ENCODE measurements around the gene GRIA4. TPM values are rescaled to one million over a fixed set of nuclear protein-coding genes. Genes with fewer than 3 reads are reported as not detected.
A peak's percentile ranks its signal among the peaks of the same experiment; 100 is the strongest.
"Not testable (repeated sequence)": the region's sequence is repeated elsewhere in the genome, so short reads cannot be mapped to it uniquely, and the experiment has no call there.

Gene GRIA4
- total and polyA plus RNA-seq, 5 donors = 0.05 to 0.17 TPM; not detected in 3

- intact Hi-C loops (cut with DNase I) = no loop called here
- 20% methylated on average over 3 of the region's 3 CpGs for WGBS
- DNase-seq (no peak), ATAC-seq (no peak)
- no peak overlapping the region for H3K27ac ChIP-seq (ENCODE audit: low read length)
- no peaks in the 10 kb centered on the region for H3K4me1 ChIP-seq (ENCODE audit: control insufficient read depth, insufficient read depth, low read length)
- H3K9me3 ChIP-seq (ENCODE audit: control insufficient read depth, low read length) = no peaks in the 10 kb centered on the region
- no peak overlapping the region for H3K4me3 ChIP-seq (ENCODE audit: low read length)
- H3K27me3 ChIP-seq (ENCODE audit: control insufficient read depth, insufficient read depth) = no peaks in the 10 kb centered on the region
Observed at GRCh38 chr11:105862736-105863367, 253.0 kb downstream of the GRIA4 start.

DNA sequence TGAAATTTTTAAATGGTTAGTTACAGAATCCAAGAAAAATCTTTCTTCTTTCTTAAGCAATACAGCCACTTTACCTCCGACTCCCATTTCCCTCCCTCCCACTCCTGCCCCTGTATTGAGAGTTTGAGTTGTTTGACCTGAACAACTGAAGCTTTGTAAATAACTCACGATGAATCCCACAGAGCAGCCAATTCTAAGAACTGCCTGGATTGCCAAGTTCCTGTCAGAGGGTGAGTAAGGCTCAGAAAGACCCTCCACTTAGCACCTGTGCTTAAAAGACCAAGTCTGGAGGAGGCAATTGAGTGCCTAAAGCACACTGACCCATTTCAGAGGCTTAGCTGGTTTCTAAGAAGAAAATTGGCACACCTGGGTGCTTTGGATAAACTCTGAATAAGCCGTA lies 253.7 kb downstream of the GRIA4 start:
- no peaks in the 10 kb centered on the region for H3K9me3 ChIP-seq (ENCODE audit: control insufficient read depth, low read length)
- ATAC-seq (no peak), DNase-seq (no peak)
- no peak overlapping the region for H3K27ac ChIP-seq (ENCODE audit: low read length)
- 30% methylated on average over 3 of the region's 3 CpGs for WGBS
- intact Hi-C loops (cut with DNase I) = no loop called here
- no peak overlapping the region for H3K4me3 ChIP-seq (ENCODE audit: low read length)
- H3K27me3 ChIP-seq (ENCODE audit: control insufficient read depth, insufficient read depth) = no peaks in the 10 kb centered on the region
- no peaks in the 10 kb centered on the region for H3K4me1 ChIP-seq (ENCODE audit: control insufficient read depth, insufficient read depth, low read length)

DNA sequence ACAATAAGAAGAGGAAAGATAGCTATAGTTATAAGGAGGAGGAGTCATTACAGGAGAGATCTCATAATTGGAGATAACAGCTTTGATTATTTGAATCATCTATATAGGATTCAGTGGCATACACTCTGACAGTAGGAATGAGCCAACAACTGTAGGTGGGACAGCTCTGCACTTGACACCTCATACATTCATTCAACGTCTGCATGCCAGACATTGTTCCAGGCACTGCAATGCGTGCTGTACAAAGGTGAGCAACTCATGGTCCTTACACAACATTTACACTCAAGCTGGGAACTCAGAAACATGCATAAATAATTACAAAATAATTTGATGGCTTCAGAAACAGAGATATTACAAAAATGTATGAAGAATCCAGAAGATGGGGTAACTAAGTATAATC lies 257.9 kb downstream of the GRIA4 start:
- H3K4me1 ChIP-seq (ENCODE audit: control insufficient read depth, insufficient read depth, low read length) = no peaks in the 10 kb centered on the region
- WGBS = 33% methylated on average over 2 of the region's 2 CpGs
- no peaks in the 10 kb centered on the region for H3K27me3 ChIP-seq (ENCODE audit: control insufficient read depth, insufficient read depth)
- H3K4me3 ChIP-seq (ENCODE audit: low read length) = no peak overlapping the region
- ATAC-seq (no peak), DNase-seq (no peak)
- H3K9me3 ChIP-seq (ENCODE audit: control insufficient read depth, low read length) = no peaks in the 10 kb centered on the region
- H3K27ac ChIP-seq (ENCODE audit: low read length) = no peak overlapping the region
- intact Hi-C loops (cut with DNase I) = no loop called here

DNA sequence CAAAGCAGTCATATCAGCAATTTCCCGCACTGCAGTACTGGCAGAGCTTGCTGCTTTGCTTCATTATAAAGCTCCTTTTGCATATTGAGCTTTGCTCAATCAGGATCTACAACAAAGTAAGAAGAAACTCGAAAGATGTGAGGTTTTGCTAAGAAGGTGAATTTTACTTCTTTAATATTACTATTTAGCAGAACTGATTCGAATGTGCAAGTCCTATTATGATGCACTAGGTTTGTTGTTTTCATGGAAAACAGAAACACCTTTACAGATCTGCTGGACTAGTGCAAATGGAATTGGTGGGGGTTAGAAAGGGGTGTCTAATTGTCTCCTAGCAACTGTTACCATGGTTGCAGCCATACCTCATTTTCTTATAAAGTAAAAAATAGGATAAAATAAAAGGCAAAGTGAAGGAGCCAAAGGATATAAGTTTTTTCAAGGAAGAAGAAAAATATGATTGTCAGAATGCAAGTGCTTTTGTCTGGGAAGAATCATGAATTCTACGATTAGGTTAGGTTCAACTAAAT lies 259.0 kb downstream of the GRIA4 start:
- no peak overlapping the region for H3K4me3 ChIP-seq (ENCODE audit: low read length)
- WGBS = 71% methylated on average over 4 of the region's 4 CpGs
- H3K9me3 ChIP-seq (ENCODE audit: control insufficient read depth, low read length) = no peaks in the 10 kb centered on the region
- H3K4me1 ChIP-seq (ENCODE audit: control insufficient read depth, insufficient read depth, low read length) = no peaks in the 10 kb centered on the region
- DNase-seq = no peak
- no peaks in the 10 kb centered on the region for H3K27me3 ChIP-seq (ENCODE audit: control insufficient read depth, insufficient read depth)
- intact Hi-C loops (cut with DNase I) = no loop called here
- H3K27ac ChIP-seq (ENCODE audit: low read length) = no peak overlapping the region
- no peak for ATAC-seq

DNA sequence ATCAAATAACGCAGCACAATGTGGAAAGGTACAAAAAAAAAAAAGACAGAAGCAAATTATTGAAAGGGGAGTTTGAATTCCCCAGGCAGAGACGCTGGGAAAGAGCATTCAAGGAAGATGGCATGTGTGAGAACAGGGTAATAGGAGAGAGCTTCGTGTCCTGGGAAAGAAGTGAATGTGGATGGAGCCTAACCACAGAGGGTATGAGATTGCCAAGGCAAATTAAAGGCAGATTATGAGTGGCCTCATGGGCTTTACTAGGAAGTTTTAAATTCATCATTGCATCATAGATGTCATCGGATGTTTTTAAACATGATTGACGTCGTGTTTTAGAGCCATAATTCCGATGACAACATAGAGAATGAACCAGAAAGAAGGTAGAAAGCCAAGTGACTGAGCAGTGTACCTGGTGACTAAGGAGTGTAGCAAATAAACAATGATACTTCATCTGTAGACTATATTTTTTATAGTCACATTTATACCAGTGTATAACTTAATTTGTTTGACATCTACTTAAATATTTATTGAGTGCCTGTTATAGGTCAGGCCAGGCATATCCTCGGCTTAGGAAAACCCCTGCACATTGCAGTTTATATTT lies 260.7 kb downstream of the GRIA4 start:
- H3K9me3 ChIP-seq (ENCODE audit: control insufficient read depth, low read length) = no peaks in the 10 kb centered on the region
- H3K4me3 ChIP-seq (ENCODE audit: low read length) = no peak overlapping the region
- H3K4me1 ChIP-seq (ENCODE audit: control insufficient read depth, insufficient read depth, low read length) = no peaks in the 10 kb centered on the region
- H3K27ac ChIP-seq (ENCODE audit: low read length) = no peak overlapping the region
- 72% methylated on average over 8 of the region's 8 CpGs for WGBS
- intact Hi-C loops (cut with DNase I) = no loop called here
- DNase-seq (no peak), ATAC-seq (no peak)
- H3K27me3 ChIP-seq (ENCODE audit: control insufficient read depth, insufficient read depth) = no peaks in the 10 kb centered on the region

GRCh38 chr11:105878510-105878909 lies 268.6 kb downstream of the GRIA4 start:
- DNase-seq (peak in 1 of 3 donors; percentile 6), ATAC-seq (no peak)
- no peaks in the 10 kb centered on the region for H3K4me1 ChIP-seq (ENCODE audit: control insufficient read depth, insufficient read depth, low read length)
- intact Hi-C loops (cut with DNase I) = no loop called here
- no peaks in the 10 kb centered on the region for H3K27me3 ChIP-seq (ENCODE audit: control insufficient read depth, insufficient read depth)
- H3K27ac ChIP-seq (ENCODE audit: low read length) = no peak overlapping the region
- 84% methylated on average over 3 of the region's 3 CpGs for whole genome bisulfite sequencing
- no peaks in the 10 kb centered on the region for H3K9me3 ChIP-seq (ENCODE audit: control insufficient read depth, low read length)
- H3K4me3 ChIP-seq (ENCODE audit: low read length) = no peak overlapping the region

- H3K4me1 ChIP-seq (ENCODE audit: control insufficient read depth, insufficient read depth, low read length); ATAC-seq; H3K4me3 ChIP-seq (ENCODE audit: low read length); H3K9me3 ChIP-seq (ENCODE audit: control insufficient read depth, low read length); H3K27me3 ChIP-seq (ENCODE audit: control insufficient read depth, insufficient read depth); H3K27ac ChIP-seq (ENCODE audit: low read length); intact Hi-C loops (cut with DNase I): not testable (repeated sequence)
- WGBS = 50% methylated on average over 5 of the region's 5 CpGs
- peak in 1 of 3 donors; percentile 7 for DNase-seq
Observed at GRCh38 chr11:105878927-105879326, 269.1 kb downstream of the GRIA4 start.

DNA sequence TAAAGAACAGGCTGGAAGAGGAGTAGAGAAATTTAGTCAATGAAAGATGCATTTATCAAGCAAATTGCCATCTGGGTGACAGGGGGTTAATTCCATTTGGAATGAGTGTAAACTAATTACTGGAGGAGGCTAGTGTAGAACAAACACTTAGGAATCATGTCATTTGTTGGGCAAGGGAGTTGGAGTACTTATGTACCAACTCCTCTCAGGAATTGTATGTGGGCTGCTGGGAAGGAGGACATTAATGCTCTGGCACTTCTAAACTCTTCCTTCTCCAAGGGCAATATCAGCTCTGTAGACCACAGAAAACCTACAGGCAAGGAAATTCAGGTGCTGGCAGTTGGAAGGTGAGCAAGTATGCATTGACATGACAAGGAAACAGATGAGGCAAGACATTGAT lies 271.2 kb downstream of the GRIA4 start:
- DNase-seq = no peak
- no peak overlapping the region for H3K4me3 ChIP-seq (ENCODE audit: low read length)
- no peaks in the 10 kb centered on the region for H3K9me3 ChIP-seq (ENCODE audit: control insufficient read depth, low read length)
- no peaks in the 10 kb centered on the region for H3K4me1 ChIP-seq (ENCODE audit: control insufficient read depth, insufficient read depth, low read length)
- intact Hi-C loops (cut with DNase I) = no loop called here
- no peak for ATAC-seq
- H3K27ac ChIP-seq (ENCODE audit: low read length) = no peak overlapping the region
- no peaks in the 10 kb centered on the region for H3K27me3 ChIP-seq (ENCODE audit: control insufficient read depth, insufficient read depth)

DNA sequence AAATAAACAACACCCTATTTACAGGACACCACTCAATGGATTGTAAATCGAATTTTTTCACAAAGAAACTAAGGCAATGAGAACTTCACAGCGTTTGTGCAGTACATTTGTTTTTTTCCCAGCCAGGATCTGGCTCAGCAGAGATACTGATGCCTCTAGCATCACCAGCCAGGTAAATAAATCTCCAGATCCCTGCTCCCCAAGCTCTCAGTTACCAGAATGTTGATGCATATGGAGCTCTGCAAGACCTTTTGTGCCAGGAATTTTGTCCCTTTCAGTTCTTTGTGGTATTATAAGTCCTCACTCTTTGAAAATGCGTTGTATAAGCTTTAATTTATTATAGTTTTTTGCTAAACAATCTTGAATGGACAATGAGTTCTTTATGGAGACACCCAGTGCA lies 274.6 kb downstream of the GRIA4 start:
- intact Hi-C loops (cut with DNase I) = no loop called here
- H3K27me3 ChIP-seq (ENCODE audit: control insufficient read depth, insufficient read depth) = no peaks in the 10 kb centered on the region
- WGBS = 59% methylated on average over 3 of the region's 3 CpGs

DNA sequence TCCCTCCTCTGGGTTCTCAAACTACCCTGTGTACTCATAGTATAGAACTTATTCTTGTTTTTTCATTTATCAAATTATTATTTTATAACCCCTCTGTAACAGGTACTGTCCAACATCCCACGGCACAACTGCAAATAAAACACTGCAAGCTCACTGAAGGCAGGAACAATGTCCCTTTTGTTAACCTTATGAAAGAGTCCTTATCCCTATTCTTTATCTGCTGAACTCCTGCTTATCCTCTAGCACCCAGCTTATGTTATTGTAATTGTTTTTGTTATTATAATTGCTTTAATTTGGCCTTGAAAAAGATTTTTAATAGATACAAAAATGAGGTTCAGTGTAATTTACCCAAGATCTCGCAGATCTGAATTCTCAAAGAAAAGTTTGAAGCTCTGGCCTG lies 281.8 kb downstream of the GRIA4 start:
- no peak for DNase-seq
- Histone ChIP-seq H3K27me3 (ENCODE audit: control insufficient read depth, insufficient read depth) (no peaks in the 10 kb centered on the region), H3K27ac (ENCODE audit: low read length) (no peak overlapping the region), H3K4me1 (ENCODE audit: control insufficient read depth, insufficient read depth, low read length) (no peaks in the 10 kb centered on the region), H3K4me3 (ENCODE audit: low read length) (no peak overlapping the region), H3K9me3 (ENCODE audit: control insufficient read depth, low read length) (no peaks in the 10 kb centered on the region)
- intact Hi-C loops (cut with DNase I) = no loop called here
- ATAC-seq = no peak
- 62% methylated on average over 2 of the region's 2 CpGs for WGBS

More for the DNA sequence above, 274.6 kb downstream of the GRIA4 start:
- Histone ChIP-seq H3K4me1 (ENCODE audit: control insufficient read depth, insufficient read depth, low read length) (no peaks in the 10 kb centered on the region), H3K9me3 (ENCODE audit: control insufficient read depth, low read length) (no peaks in the 10 kb centered on the region), H3K4me3 (ENCODE audit: low read length) (no peak overlapping the region), H3K27ac (ENCODE audit: low read length) (no peak overlapping the region)
- ATAC-seq (no peak), DNase-seq (no peak)

- no peak overlapping the region for H3K4me3 ChIP-seq (ENCODE audit: low read length)
- 89% methylated on average over 2 of the region's 2 CpGs for WGBS
Observed at GRCh38 chr11:105897161-105897560, 287.3 kb downstream of the GRIA4 start.

More at GRCh38 chr11:105897161-105897560, 287.3 kb downstream of the GRIA4 start:
- no peak for ATAC-seq
- intact Hi-C loops (cut with DNase I) = no loop called here
- no peaks in the 10 kb centered on the region for H3K27me3 ChIP-seq (ENCODE audit: control insufficient read depth, insufficient read depth)
- H3K9me3 ChIP-seq (ENCODE audit: control insufficient read depth, low read length) = no peaks in the 10 kb centered on the region
- H3K27ac ChIP-seq (ENCODE audit: low read length) = no peak overlapping the region
- DNase-seq = no peak
- no peaks in the 10 kb centered on the region for H3K4me1 ChIP-seq (ENCODE audit: control insufficient read depth, insufficient read depth, low read length)
